Transverse colon (tissue), 4 donors: Measurements from ENCODE around the gene COMP. TPM values are rescaled to one million over a fixed set of nuclear protein-coding genes. Genes with fewer than 3 reads are reported as not detected.

Source experiments
- DNase-seq: peaks from one replicate; pipeline ENCODE4 v3.0.0-alpha.2; 2019
- H3K27ac ChIP-seq, 4 donors: fragments of 200-600 bp; sonication (generic); 2 replicates each; pipeline ENCODE4 v1.5.1; 2016 to 2018; ENCODE audit warnings: inconsistent platforms in 4 of 4
- H3K27me3 ChIP-seq: fragments of 200-600 bp; sonication (generic); 2 replicates; pipeline ENCODE4 v1.5.1; 2017; ENCODE audit warnings: inconsistent platforms
- H3K36me3 ChIP-seq, 4 donors: fragments of 200-600 bp; sonication (generic); 2 replicates each; pipeline ENCODE4 v1.5.1; 2017 to 2019; ENCODE audit warnings: inconsistent platforms in 4 of 4
- H3K4me1 ChIP-seq, 4 donors: fragments of 200-600 bp; sonication (generic); 2 replicates each; pipeline ENCODE4 v1.5.1; 2017 to 2020; ENCODE audit warnings: inconsistent platforms in 4 of 4
- H3K4me3 ChIP-seq, 4 donors: fragments of 200-600 bp; sonication (generic); 1 replicate in 1 of 4; 2 replicates in 3 of 4; pipeline versions ENCODE4 v1.5.1 to v1.6.1; 2017 to 2019; ENCODE audit warnings: inconsistent platforms in 4 of 4
- H3K9me3 ChIP-seq, 2 donors: fragments of 200-600 bp; sonication (generic); 2 replicates each; pipeline ENCODE4 v1.5.1; 2017 to 2019; ENCODE audit warnings: inconsistent platforms in 2 of 2
- CTCF ChIP-seq, 5 experiments: fragments of 200-600 bp in 3 of 5; fragments of 450-650 bp in 2 of 5; sonication (generic) in 3 of 5; IDR thresholded peaks; 1 replicate in 2 of 5; 2 replicates in 3 of 5; pipeline ENCODE4 v1.5.1; 2016 to 2017; ENCODE audit warnings: antibody characterized with exemption in 5 of 5, inconsistent platforms in 3 of 5, mild to moderate bottlenecking in 2 of 5, moderate library complexity in 1 of 5
- EP300 ChIP-seq: sonication (generic); formaldehyde crosslinking; IDR thresholded peaks from one replicate; pipeline ENCODE4 v1.6.1; 2017; ENCODE audit warnings: antibody characterized with exemption, low read depth
- POLR2A ChIP-seq: fragments of 450-650 bp; IDR thresholded peaks from one replicate; pipeline ENCODE4 v1.6.1; 2016; ENCODE audit warnings: antibody characterized with exemption, mild to moderate bottlenecking, moderate library complexity
- POLR2AphosphoS5 ChIP-seq, 3 donors: sonication (generic); formaldehyde crosslinking; IDR thresholded peaks; one replicate each; pipeline ENCODE4 v1.6.1; 2016; ENCODE audit warnings: antibody characterized with exemption in 3 of 3
- WGBS, 2 donors: methylation state at CpG; one replicate each; pipeline ENCODE4 v1.1.5; 2018; ENCODE audit warnings: low coverage in 1 of 2; 5-methylcytosine and 5-hydroxymethylcytosine counted together
- in situ Hi-C, 4 donors: fragments of 200-750 bp; cut with MboI; loops; one replicate each; pipeline versions ENCODE4 v1.15.0 to v1.15.1; 2017; ENCODE audit warnings: low sequenced_read_pairs in 3 of 4, low pct_ligation_motif_present in 1 of 4, low pct_unique_long_range_greater_than_20kb in 1 of 4
- intact Hi-C: fragments of 100-400 bp; cut with DNase I; formaldehyde crosslinking; loops from one replicate; pipeline ENCODE4 v1.15.1; 2023; ENCODE audit warnings: low total_unique reads
- total RNA-seq, 4 donors: library from RNA; depleted of rRNA; stranded (reverse); fragments of >200 nt; gene quantifications; one replicate each; pipeline ENCODE4 v1.1.0, GENCODE V29; 2016

COMP gene
- total RNA-seq, 4 donors from 2014 or later = 0.32 to 0.55 TPM; not detected in 2

GRCh38 chr19:18763674-18764590 lies 27.2 kb downstream of the COMP start:
- no peaks in the 10 kb centered on the region for H3K36me3 ChIP-seq
- peaks cover 13 to 18% (median 17%) of the 10 kb centered on the region in 4 donors for H3K4me1 ChIP-seq
- WGBS, 2 donors = 83 to 90% methylated on average over 6 to 30 of the region's 41 CpGs
- no peaks in the 10 kb centered on the region for H3K9me3 ChIP-seq
- no peak for DNase-seq
- no peak overlapping the region for H3K27ac ChIP-seq
- in situ Hi-C loops (no loop called here), intact Hi-C loops (no loop called here)
- H3K27me3 ChIP-seq = no peaks in the 10 kb centered on the region
- TF ChIP-seq CTCF (IDR thresholded peaks at IDR 0.05) = no peak
- no peak for TF ChIP-seq POLR2AphosphoS5 (IDR thresholded peaks at IDR 0.05)
- no peak for TF ChIP-seq POLR2A
- no peak for TF ChIP-seq EP300
- H3K4me3 ChIP-seq = no peak overlapping the region

- Histone ChIP-seq H3K4me3 (no peak overlapping the region), H3K27me3 (no peaks in the 10 kb centered on the region), H3K9me3 (no peaks in the 10 kb centered on the region), H3K27ac (peak overlapping the region; percentile 7 to 67 (median 56)), H3K4me1 (peaks cover 13 to 18% (median 17%) of the 10 kb centered on the region in 4 donors), H3K36me3 (no peaks in the 10 kb centered on the region)
- intact Hi-C loops (no loop called here), in situ Hi-C loops (no loop called here)
- no peak for TF ChIP-seq CTCF (IDR thresholded peaks at IDR 0.05)
- peak in 1 of 3 donors; percentile 47 for TF ChIP-seq POLR2AphosphoS5 (IDR thresholded peaks at IDR 0.05)
- WGBS, 2 donors = 35% methylated on average over 29 of the region's 35 CpGs; no CpG with 5 or more reads in 1 of the 2 donors
- DNase-seq = peak; percentile 87
Observed at GRCh38 chr19:18762125-18763023, 28.7 kb downstream of the COMP start.

- H3K4me1 ChIP-seq = peaks cover 13 to 18% (median 17%) of the 10 kb centered on the region in 4 donors
- intact Hi-C loops = no loop called here
- WGBS, 2 donors = 54 to 82% methylated on average over 4 to 16 of the region's 16 CpGs
- H3K4me3 ChIP-seq = no peak overlapping the region
- no peak for DNase-seq
- peak overlapping the region; percentile 7 to 67 (median 56) for H3K27ac ChIP-seq
- no peaks in the 10 kb centered on the region for H3K36me3 ChIP-seq
- TF ChIP-seq EP300 (no peak), POLR2AphosphoS5 (IDR thresholded peaks at IDR 0.05) (no peak), POLR2A (no peak), CTCF (IDR thresholded peaks at IDR 0.05) (no peak)
- in situ Hi-C loops = no loop called here
- H3K9me3 ChIP-seq = no peaks in the 10 kb centered on the region
- H3K27me3 ChIP-seq = no peaks in the 10 kb centered on the region
Observed at GRCh38 chr19:18761531-18762110, 29.5 kb downstream of the COMP start.
